ENCODE data around the gene UBE3B. TPM values are rescaled to one million over a fixed set of nuclear protein-coding genes. Genes with fewer than 3 reads are reported as not detected.

Gene UBE3B
- total RNA-seq, 1 donor: 14.8 TPM

GRCh38 chr12:109518820-109519665, 41.6 kb downstream of the UBE3B start:
- H3K4me1 ChIP-seq (ENCODE audit: insufficient read depth, low read length): no peaks in the 10 kb centered on the region
- no peaks in the 10 kb centered on the region for H3K27me3 ChIP-seq (ENCODE audit: insufficient read depth, low read length)

GRCh38 chr12:109519787-109520186, 42.4 kb downstream of the UBE3B start:
- Histone ChIP-seq H3K27me3 (ENCODE audit: insufficient read depth, low read length) (no peaks in the 10 kb centered on the region), H3K4me3 (ENCODE audit: low read length) (no peak overlapping the region), H3K4me1 (ENCODE audit: insufficient read depth, low read length) (no peaks in the 10 kb centered on the region), H3K9me3 (ENCODE audit: low read depth, low read length) (no peaks in the 10 kb centered on the region)

More at GRCh38 chr12:109518820-109519665, 41.6 kb downstream of the UBE3B start:
- no peaks in the 10 kb centered on the region for H3K9me3 ChIP-seq (ENCODE audit: low read depth, low read length)
- no peak overlapping the region for H3K4me3 ChIP-seq (ENCODE audit: low read length)

- no peaks in the 10 kb centered on the region for H3K9me3 ChIP-seq (ENCODE audit: low read depth, low read length)
- no peak overlapping the region for H3K4me3 ChIP-seq (ENCODE audit: low read length)
- no peaks in the 10 kb centered on the region for H3K27me3 ChIP-seq (ENCODE audit: insufficient read depth, low read length)
- H3K4me1 ChIP-seq (ENCODE audit: insufficient read depth, low read length): no peaks in the 10 kb centered on the region
Measured at GRCh38 chr12:109521831-109522230, 44.4 kb downstream of the UBE3B start.

- H3K4me3 ChIP-seq (ENCODE audit: low read length): no peak overlapping the region
- no peaks in the 10 kb centered on the region for H3K9me3 ChIP-seq (ENCODE audit: low read depth, low read length)
- H3K4me1 ChIP-seq (ENCODE audit: insufficient read depth, low read length): no peaks in the 10 kb centered on the region
- no peaks in the 10 kb centered on the region for H3K27me3 ChIP-seq (ENCODE audit: insufficient read depth, low read length)
Measured at GRCh38 chr12:109523071-109523470, 45.6 kb downstream of the UBE3B start.

DNA sequence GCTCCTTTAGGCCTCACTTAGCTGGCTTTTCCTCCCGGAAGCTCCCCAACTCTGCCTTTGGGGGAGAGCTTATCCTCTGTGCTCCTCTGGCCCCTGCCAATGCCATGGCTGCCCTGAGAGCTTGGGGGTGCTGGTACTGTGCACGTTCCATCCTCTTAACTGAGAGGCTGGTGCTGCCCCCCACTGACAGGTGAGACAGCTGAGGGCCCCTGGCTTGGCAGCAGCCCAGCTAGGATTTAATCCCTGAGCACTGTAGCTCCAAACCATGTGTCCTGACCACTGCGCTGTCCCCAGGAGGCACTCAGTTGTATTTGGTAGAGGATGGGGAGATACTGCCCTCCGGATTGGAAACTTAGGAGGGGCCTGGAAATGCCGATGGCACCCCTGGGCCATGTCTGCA, 46.1 kb downstream of the UBE3B start:
- no peak overlapping the region for H3K4me3 ChIP-seq (ENCODE audit: low read length)
- H3K4me1 ChIP-seq (ENCODE audit: insufficient read depth, low read length): no peaks in the 10 kb centered on the region
- H3K27me3 ChIP-seq (ENCODE audit: insufficient read depth, low read length): no peaks in the 10 kb centered on the region
- no peaks in the 10 kb centered on the region for H3K9me3 ChIP-seq (ENCODE audit: low read depth, low read length)

GRCh38 chr12:109524466-109525278, 47.2 kb downstream of the UBE3B start:
- Histone ChIP-seq H3K9me3 (ENCODE audit: low read depth, low read length) (no peaks in the 10 kb centered on the region), H3K4me3 (ENCODE audit: low read length) (no peak overlapping the region), H3K4me1 (ENCODE audit: insufficient read depth, low read length) (no peaks in the 10 kb centered on the region), H3K27me3 (ENCODE audit: insufficient read depth, low read length) (no peaks in the 10 kb centered on the region)

DNA sequence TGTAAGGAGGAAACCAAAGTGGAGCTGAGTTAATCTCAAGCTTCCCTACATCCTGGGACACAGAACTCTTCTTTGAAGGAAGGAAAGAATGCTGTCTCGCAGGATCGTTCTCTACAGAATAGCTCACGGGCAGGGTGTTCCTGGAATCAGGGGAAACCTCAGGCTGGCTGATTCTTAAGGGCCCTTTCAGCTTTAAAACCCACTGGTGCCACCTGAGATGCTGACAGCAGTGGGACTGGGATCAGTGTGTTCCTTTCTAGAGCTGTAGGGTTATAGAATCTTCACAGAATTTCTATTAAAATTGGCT, 47.8 kb downstream of the UBE3B start:
- Histone ChIP-seq H3K9me3 (ENCODE audit: low read depth, low read length) (no peaks in the 10 kb centered on the region), H3K4me1 (ENCODE audit: insufficient read depth, low read length) (no peaks in the 10 kb centered on the region), H3K4me3 (ENCODE audit: low read length) (no peak overlapping the region), H3K27me3 (ENCODE audit: insufficient read depth, low read length) (no peaks in the 10 kb centered on the region)

DNA sequence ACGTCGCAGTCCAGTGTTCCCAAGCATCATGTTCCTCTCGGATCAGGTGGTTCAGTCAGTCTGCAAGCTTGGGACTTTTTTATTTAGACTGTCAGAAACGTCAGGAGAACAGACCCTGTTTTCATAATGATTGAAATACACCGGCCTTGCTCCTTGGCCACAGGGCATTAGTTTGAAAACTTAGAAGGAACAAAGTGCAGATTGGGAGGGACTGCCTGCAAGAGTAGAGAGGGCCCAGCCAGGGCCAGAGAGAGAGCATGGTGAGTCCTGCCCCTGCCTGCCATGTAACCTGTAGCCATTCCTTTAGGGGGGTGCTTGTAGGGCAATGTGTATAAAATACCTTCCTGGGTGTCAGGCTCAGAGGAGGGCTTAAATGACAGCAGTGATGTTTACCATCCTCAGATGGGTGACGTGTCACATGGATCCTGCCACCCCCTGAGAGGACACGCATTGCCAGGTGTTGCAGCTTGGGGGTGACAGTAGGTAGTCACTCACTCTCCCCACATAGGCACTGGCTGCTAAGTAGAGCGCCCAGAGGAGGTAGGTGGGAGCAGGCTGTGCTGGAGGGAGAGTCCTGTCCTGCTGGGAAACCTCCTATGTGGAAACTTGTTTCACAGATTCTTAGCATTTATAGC, 50.2 kb downstream of the UBE3B start:
- Histone ChIP-seq H3K9me3 (ENCODE audit: low read depth, low read length) (no peaks in the 10 kb centered on the region), H3K4me3 (ENCODE audit: low read length) (no peak overlapping the region), H3K27me3 (ENCODE audit: insufficient read depth, low read length) (no peaks in the 10 kb centered on the region), H3K4me1 (ENCODE audit: insufficient read depth, low read length) (no peaks in the 10 kb centered on the region)

- H3K4me1 ChIP-seq (ENCODE audit: insufficient read depth, low read length): no peaks in the 10 kb centered on the region
- H3K27me3 ChIP-seq (ENCODE audit: insufficient read depth, low read length): no peaks in the 10 kb centered on the region
- no peaks in the 10 kb centered on the region for H3K9me3 ChIP-seq (ENCODE audit: low read depth, low read length)
- no peak overlapping the region for H3K4me3 ChIP-seq (ENCODE audit: low read length)
Measured at GRCh38 chr12:109529691-109530640, 52.5 kb downstream of the UBE3B start.

DNA sequence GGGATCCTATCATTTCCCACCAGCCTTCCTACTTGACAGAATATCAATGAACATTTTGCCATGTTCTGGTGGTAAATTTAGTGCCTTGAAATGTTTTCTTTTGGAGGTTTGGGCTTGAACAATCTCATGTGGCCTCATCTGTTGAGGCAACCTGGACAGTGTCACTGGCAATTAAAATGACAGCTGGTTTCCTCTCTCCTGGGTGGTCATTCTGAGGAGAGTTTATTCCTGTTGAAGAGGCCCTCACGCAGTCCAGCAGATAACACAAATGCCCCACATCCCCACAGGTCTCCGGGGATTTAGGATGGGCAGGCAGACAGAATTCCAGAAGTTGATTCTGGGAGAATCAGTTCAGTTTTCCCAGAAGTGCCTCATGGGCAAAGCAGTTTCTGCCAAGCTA, 54.0 kb downstream of the UBE3B start:
- H3K4me1 ChIP-seq (ENCODE audit: insufficient read depth, low read length): no peaks in the 10 kb centered on the region
- H3K9me3 ChIP-seq (ENCODE audit: low read depth, low read length): no peaks in the 10 kb centered on the region
- H3K4me3 ChIP-seq (ENCODE audit: low read length): no peak overlapping the region
- no peaks in the 10 kb centered on the region for H3K27me3 ChIP-seq (ENCODE audit: insufficient read depth, low read length)

GRCh38 chr12:109532721-109533486, 55.5 kb downstream of the UBE3B start:
- Histone ChIP-seq H3K27me3 (ENCODE audit: insufficient read depth, low read length) (no peaks in the 10 kb centered on the region), H3K9me3 (ENCODE audit: low read depth, low read length) (no peaks in the 10 kb centered on the region), H3K4me1 (ENCODE audit: insufficient read depth, low read length) (no peaks in the 10 kb centered on the region), H3K4me3 (ENCODE audit: low read length) (no peak overlapping the region)

DNA sequence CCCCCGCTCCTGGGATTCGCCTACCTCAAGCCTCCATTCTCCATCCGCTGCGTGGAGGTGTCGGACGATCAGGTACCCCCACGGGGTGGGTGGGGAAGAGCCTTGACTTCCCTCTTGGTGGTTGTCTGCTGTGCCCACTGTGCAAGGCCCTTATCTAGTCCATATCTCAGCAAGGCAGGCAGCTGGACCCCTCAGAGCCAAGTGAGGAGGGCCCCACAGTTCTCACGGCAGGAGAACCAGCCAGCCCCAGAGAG, 56.0 kb downstream of the UBE3B start:
- Histone ChIP-seq H3K9me3 (ENCODE audit: low read depth, low read length) (no peaks in the 10 kb centered on the region), H3K4me1 (ENCODE audit: insufficient read depth, low read length) (no peaks in the 10 kb centered on the region), H3K27me3 (ENCODE audit: insufficient read depth, low read length) (no peaks in the 10 kb centered on the region), H3K4me3 (ENCODE audit: low read length) (no peak overlapping the region)

- no peaks in the 10 kb centered on the region for H3K4me1 ChIP-seq (ENCODE audit: insufficient read depth, low read length)
- no peaks in the 10 kb centered on the region for H3K9me3 ChIP-seq (ENCODE audit: low read depth, low read length)
- no peaks in the 10 kb centered on the region for H3K27me3 ChIP-seq (ENCODE audit: insufficient read depth, low read length)
- H3K4me3 ChIP-seq (ENCODE audit: low read length): no peak overlapping the region
Measured at GRCh38 chr12:109534456-109534855, 57.0 kb downstream of the UBE3B start.

DNA sequence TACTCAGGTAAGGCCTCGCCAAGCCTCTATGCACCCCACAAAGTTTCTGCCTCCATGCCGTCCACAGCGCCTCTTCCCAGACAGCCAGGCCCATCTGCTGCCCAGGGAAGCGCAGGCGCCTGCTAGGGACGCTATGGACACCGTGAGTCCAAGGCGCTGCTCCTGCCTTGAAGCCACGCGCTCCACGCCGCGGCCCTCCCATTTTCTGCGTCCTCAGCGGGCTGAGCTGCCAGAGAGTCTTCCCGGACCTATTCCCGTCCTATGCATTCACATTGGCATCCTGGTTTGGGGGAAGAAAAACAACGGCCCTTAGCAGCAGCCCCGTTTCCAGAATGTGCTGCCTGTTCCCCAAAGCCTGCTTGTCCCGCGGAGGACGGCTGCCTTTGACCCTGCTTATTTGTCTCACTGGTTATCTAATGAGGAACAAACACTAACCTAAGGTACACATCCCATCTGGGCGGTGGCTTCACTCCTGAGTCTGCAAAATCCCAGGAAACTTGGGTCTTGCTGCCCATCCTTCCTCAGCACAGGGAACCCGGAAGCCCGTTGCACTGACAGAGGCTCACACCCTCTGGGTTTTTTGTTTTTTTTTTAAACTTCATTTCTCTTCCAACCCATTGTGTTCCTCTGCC, 57.9 kb downstream of the UBE3B start:
- Histone ChIP-seq H3K4me3 (ENCODE audit: low read length) (no peak overlapping the region), H3K9me3 (ENCODE audit: low read depth, low read length) (no peaks in the 10 kb centered on the region), H3K27me3 (ENCODE audit: insufficient read depth, low read length) (no peaks in the 10 kb centered on the region), H3K4me1 (ENCODE audit: insufficient read depth, low read length) (no peaks in the 10 kb centered on the region)
